ENCODE measurements around the gene RIN1.

- no peak for TF ChIP-seq ZSCAN30 (CRISPR knock-in tag; IDR thresholded peaks at IDR 0.05)
- no peak for TF ChIP-seq POLR2A (IDR thresholded peaks at IDR 0.05; ENCODE audit: insufficient read depth in 1 of 2, low read depth in 2 of 2, low read length in 2 of 2)
- no peak for TF ChIP-seq EHMT2 (IDR thresholded peaks at IDR 0.05; ENCODE audit: borderline replicate concordance, low read depth, low read length)
- no peak for TF ChIP-seq MAZ (IDR thresholded peaks at IDR 0.05; ENCODE audit: borderline replicate concordance, low read depth, low read length)
- no peak for TF ChIP-seq MAZ (CRISPR knock-in tag; IDR thresholded peaks at IDR 0.05; ENCODE audit: low read depth)
- no peak for TF ChIP-seq ZNF274 (CRISPR knock-in tag; IDR thresholded peaks at IDR 0.05)
- no peak for TF ChIP-seq WIZ (CRISPR knock-in tag; IDR thresholded peaks at IDR 0.05)
- no peak for TF ChIP-seq GMEB1 (CRISPR knock-in tag; IDR thresholded peaks at IDR 0.05; ENCODE audit: borderline replicate concordance)
- TF ChIP-seq SAFB2 (CRISPR knock-in tag; IDR thresholded peaks at IDR 0.05; ENCODE audit: borderline replicate concordance, low read depth): no peak
- TF ChIP-seq CEBPZ (IDR thresholded peaks at IDR 0.05; ENCODE audit: low read length): no peak
- no peak for TF ChIP-seq CTCF (CRISPR knock-in tag; IDR thresholded peaks at IDR 0.05)
- no peak for TF ChIP-seq ARNTL (CRISPR knock-in tag; IDR thresholded peaks at IDR 0.05)
- no peak for TF ChIP-seq FOXK1 (CRISPR knock-in tag; IDR thresholded peaks at IDR 0.05; ENCODE audit: borderline replicate concordance, low read depth)
Observed at GRCh38 chr11:66363187-66363601, 27.0 kb upstream of the RIN1 start.

All from HepG2 (cell line).